Fibroblast of skin of left biceps (primary cell): ENCODE results near the gene HEYL.

Experiments used
- DNase-seq, 2 experiments: peaks; one replicate each; pipeline ENCODE4 v3.0.0-alpha.2; 2013; ENCODE audit warnings: low read depth in 2 of 2

HEYL gene

GRCh38 chr1:39639305-39640130, at the start of gene HEYL:
Gene HEYL (minus strand): TSS chr1:39639643. CDS start chr1:39639625, 18 bp downstream.
- DNase-seq: no peak

- no peak for DNase-seq
Measured at GRCh38 chr1:39689214-39689613, 49.8 kb upstream of the HEYL start.

- no peak for DNase-seq
Measured at GRCh38 chr1:39688706-39689105, 49.3 kb upstream of the HEYL start.

GRCh38 chr1:39687243-39687642, 47.8 kb upstream of the HEYL start:
- DNase-seq: no peak

GRCh38 chr1:39685071-39685470, 45.6 kb upstream of the HEYL start:
- no peak for DNase-seq

- DNase-seq: no peak
Measured at GRCh38 chr1:39684313-39684664, 44.8 kb upstream of the HEYL start.

- DNase-seq: no peak
Measured at GRCh38 chr1:39683591-39684312, 44.3 kb upstream of the HEYL start.

GRCh38 chr1:39681999-39682398, 42.6 kb upstream of the HEYL start:
- no peak for DNase-seq

GRCh38 chr1:39681294-39681693, 41.9 kb upstream of the HEYL start:
- no peak for DNase-seq

- DNase-seq: no peak
Measured at GRCh38 chr1:39680751-39681150, 41.3 kb upstream of the HEYL start.

- no peak for DNase-seq
Measured at GRCh38 chr1:39679821-39680220, 40.4 kb upstream of the HEYL start.

- DNase-seq: no peak
Measured at GRCh38 chr1:39678889-39679288, 39.4 kb upstream of the HEYL start.

- DNase-seq: no peak
Measured at GRCh38 chr1:39677645-39678044, 38.2 kb upstream of the HEYL start.

- DNase-seq: no peak
Measured at GRCh38 chr1:39676948-39677548, 37.6 kb upstream of the HEYL start.

- DNase-seq: no peak
Measured at GRCh38 chr1:39675220-39675619, 35.8 kb upstream of the HEYL start.

GRCh38 chr1:39673215-39673614, 33.8 kb upstream of the HEYL start:
- no peak for DNase-seq

GRCh38 chr1:39672551-39672947, 33.1 kb upstream of the HEYL start:
- no peak for DNase-seq

- DNase-seq: no peak
Measured at GRCh38 chr1:39671793-39672550, 32.5 kb upstream of the HEYL start, which contains the start of gene NT5C1A. Gene NT5C1A (minus strand): TSS chr1:39672107. CDS start chr1:39672038, 69 bp downstream.

GRCh38 chr1:39671433-39671792, 32.0 kb upstream of the HEYL start:
- no peak for DNase-seq

GRCh38 chr1:39670689-39671088, 31.2 kb upstream of the HEYL start:
- no peak for DNase-seq

GRCh38 chr1:39668894-39669293, 29.5 kb upstream of the HEYL start:
- DNase-seq: no peak

- no peak for DNase-seq
Measured at GRCh38 chr1:39668111-39668510, 28.7 kb upstream of the HEYL start.
